H1 (cell line): ENCODE data around the gene CRX. TPM values are rescaled to one million over a fixed set of nuclear protein-coding genes. Genes with fewer than 3 reads are reported as not detected.

Experiments used
- HDAC2 ChIP-seq, 2 experiments: fragments of 300-600 bp in 1 of 2; sonication (generic) in 1 of 2; IDR thresholded peaks; 2 replicates each; pipeline ENCODE4 v1.6.1; 2011 to 2012; ENCODE audit warnings: low read depth in 2 of 2, low read length in 2 of 2, mild to moderate bottlenecking in 2 of 2, moderate library complexity in 2 of 2, borderline replicate concordance in 1 of 2, inconsistent platforms in 1 of 2
- JUND ChIP-seq: IDR thresholded peaks from 2 replicates; pipeline ENCODE4 v1.6.1; 2011; ENCODE audit warnings: mild to moderate bottlenecking, improper control_type of control experiment, low read length
- KDM5A ChIP-seq: fragments of 200-600 bp; IDR thresholded peaks from 2 replicates; pipeline ENCODE4 v1.7.1; 2012; ENCODE audit warnings: mild to moderate bottlenecking, low read length, inconsistent platforms, mixed read lengths
- polyA plus RNA-seq, 7 experiments: library from polyadenylated mRNA; depleted of rRNA in 3 of 7; stranded (reverse) in 5 of 7; unstranded in 2 of 7; fragments of >200 nt in 5 of 7; fragments of 200-250 nt in 2 of 7; gene quantifications; 1 replicate in 5 of 7; 2 replicates in 1 of 7; 4 replicates in 1 of 7; pipeline versions ENCODE4 v1.2.1 to v1.2.3, GENCODE V29; 2011 to 2013; ENCODE audit warnings: missing spikeins in 2 of 7, mixed read lengths in 2 of 7
- total RNA-seq: library from RNA; stranded (reverse); fragmentation: NEBNext Ultra II Directional; extraction: Animal tissue kit (Norgen Biotek cat#: 25700); gene quantifications from 2 replicates; pipeline ENCODE4 v1.2.1, GENCODE V29; 2021
- TF ChIP-seq, protein P1 (sequence below): fragments of 300-600 bp; sonication (generic); IDR thresholded peaks from 2 replicates; pipeline ENCODE4 v1.7.1; 2012; ENCODE audit warnings: low read length, moderate library complexity, mild to moderate bottlenecking, inconsistent platforms; ENCODE audit not compliant: insufficient replicate concordance

CRX gene
- total and polyA plus RNA-seq, 2 of the 8 experiments (the other 6 are each of a cell fraction or from before 2014, with no cell fraction given): 0.08 TPM; not detected in 1

- TF ChIP-seq, protein P1, sequence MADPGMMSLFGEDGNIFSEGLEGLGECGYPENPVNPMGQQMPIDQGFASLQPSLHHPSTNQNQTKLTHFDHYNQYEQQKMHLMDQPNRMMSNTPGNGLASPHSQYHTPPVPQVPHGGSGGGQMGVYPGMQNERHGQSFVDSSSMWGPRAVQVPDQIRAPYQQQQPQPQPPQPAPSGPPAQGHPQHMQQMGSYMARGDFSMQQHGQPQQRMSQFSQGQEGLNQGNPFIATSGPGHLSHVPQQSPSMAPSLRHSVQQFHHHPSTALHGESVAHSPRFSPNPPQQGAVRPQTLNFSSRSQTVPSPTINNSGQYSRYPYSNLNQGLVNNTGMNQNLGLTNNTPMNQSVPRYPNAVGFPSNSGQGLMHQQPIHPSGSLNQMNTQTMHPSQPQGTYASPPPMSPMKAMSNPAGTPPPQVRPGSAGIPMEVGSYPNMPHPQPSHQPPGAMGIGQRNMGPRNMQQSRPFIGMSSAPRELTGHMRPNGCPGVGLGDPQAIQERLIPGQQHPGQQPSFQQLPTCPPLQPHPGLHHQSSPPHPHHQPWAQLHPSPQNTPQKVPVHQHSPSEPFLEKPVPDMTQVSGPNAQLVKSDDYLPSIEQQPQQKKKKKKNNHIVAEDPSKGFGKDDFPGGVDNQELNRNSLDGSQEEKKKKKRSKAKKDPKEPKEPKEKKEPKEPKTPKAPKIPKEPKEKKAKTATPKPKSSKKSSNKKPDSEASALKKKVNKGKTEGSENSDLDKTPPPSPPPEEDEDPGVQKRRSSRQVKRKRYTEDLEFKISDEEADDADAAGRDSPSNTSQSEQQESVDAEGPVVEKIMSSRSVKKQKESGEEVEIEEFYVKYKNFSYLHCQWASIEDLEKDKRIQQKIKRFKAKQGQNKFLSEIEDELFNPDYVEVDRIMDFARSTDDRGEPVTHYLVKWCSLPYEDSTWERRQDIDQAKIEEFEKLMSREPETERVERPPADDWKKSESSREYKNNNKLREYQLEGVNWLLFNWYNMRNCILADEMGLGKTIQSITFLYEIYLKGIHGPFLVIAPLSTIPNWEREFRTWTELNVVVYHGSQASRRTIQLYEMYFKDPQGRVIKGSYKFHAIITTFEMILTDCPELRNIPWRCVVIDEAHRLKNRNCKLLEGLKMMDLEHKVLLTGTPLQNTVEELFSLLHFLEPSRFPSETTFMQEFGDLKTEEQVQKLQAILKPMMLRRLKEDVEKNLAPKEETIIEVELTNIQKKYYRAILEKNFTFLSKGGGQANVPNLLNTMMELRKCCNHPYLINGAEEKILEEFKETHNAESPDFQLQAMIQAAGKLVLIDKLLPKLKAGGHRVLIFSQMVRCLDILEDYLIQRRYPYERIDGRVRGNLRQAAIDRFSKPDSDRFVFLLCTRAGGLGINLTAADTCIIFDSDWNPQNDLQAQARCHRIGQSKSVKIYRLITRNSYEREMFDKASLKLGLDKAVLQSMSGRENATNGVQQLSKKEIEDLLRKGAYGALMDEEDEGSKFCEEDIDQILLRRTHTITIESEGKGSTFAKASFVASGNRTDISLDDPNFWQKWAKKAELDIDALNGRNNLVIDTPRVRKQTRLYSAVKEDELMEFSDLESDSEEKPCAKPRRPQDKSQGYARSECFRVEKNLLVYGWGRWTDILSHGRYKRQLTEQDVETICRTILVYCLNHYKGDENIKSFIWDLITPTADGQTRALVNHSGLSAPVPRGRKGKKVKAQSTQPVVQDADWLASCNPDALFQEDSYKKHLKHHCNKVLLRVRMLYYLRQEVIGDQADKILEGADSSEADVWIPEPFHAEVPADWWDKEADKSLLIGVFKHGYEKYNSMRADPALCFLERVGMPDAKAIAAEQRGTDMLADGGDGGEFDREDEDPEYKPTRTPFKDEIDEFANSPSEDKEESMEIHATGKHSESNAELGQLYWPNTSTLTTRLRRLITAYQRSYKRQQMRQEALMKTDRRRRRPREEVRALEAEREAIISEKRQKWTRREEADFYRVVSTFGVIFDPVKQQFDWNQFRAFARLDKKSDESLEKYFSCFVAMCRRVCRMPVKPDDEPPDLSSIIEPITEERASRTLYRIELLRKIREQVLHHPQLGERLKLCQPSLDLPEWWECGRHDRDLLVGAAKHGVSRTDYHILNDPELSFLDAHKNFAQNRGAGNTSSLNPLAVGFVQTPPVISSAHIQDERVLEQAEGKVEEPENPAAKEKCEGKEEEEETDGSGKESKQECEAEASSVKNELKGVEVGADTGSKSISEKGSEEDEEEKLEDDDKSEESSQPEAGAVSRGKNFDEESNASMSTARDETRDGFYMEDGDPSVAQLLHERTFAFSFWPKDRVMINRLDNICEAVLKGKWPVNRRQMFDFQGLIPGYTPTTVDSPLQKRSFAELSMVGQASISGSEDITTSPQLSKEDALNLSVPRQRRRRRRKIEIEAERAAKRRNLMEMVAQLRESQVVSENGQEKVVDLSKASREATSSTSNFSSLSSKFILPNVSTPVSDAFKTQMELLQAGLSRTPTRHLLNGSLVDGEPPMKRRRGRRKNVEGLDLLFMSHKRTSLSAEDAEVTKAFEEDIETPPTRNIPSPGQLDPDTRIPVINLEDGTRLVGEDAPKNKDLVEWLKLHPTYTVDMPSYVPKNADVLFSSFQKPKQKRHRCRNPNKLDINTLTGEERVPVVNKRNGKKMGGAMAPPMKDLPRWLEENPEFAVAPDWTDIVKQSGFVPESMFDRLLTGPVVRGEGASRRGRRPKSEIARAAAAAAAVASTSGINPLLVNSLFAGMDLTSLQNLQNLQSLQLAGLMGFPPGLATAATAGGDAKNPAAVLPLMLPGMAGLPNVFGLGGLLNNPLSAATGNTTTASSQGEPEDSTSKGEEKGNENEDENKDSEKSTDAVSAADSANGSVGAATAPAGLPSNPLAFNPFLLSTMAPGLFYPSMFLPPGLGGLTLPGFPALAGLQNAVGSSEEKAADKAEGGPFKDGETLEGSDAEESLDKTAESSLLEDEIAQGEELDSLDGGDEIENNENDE: no peak
- TF ChIP-seq HDAC2 (IDR thresholded peaks at IDR 0.05; ENCODE audit: borderline replicate concordance in 1 of 2, low read depth in 2 of 2, low read length in 2 of 2) (no peak), JUND (no peak), KDM5A (no peak)
- TF ChIP-seq, all 59 proteins: peak for 0
Observed at GRCh38 chr19:47881757-47882156, 60.0 kb downstream of the CRX start (continued).
